A549 (cell line): ENCODE data around the gene PLA2G4A. TPM values are rescaled to one million over a fixed set of nuclear protein-coding genes. Genes with fewer than 3 reads are reported as not detected.

Source experiments
- ATAC-seq, 2 experiments: fragments of 200-7000 bp in 1 of 2; fragments of >200 bp in 1 of 2; cut with Nextera tagmentation in 1 of 2; cut with Tn5 transposase in 1 of 2; 3 replicates each; pipeline versions ENCODE4 v1.8.0 to v1.9.1; 2018 to 2020; ENCODE audit warnings: mild to moderate bottlenecking in 1 of 2, moderate library complexity in 1 of 2
- CTCF ChIA-PET: fragments of 300-600 bp; sonication (Branson Sonifier 250); formaldehyde crosslinking; extraction: SDS; loops from one replicate; lab custom pipeline; 2021; ENCODE audit warnings: antibody characterized with exemption, inconsistent platforms; lab: Yijun Ruan, JAX
- POLR2A ChIA-PET: fragments of 350-600 bp; formaldehyde crosslinking; extraction: SDS; loops from one replicate; lab custom pipeline; 2021; ENCODE audit warnings: antibody characterized with exemption, inconsistent platforms; lab: Yijun Ruan, JAX
- DNase-seq, 2 experiments: peaks; one replicate each; pipeline versions ENCODE4 v3.0.0 to v3.0.0-alpha.2; 2011 to 2016; ENCODE audit warnings: low read depth in 1 of 2, low spot score in 1 of 2
- FAIRE-seq: peaks from 2 replicates; lab custom pipeline; 2011; peaks lifted over from hg19 to GRCh38; lab: Jason Lieb, UNC
- H3K27ac ChIP-seq, 2 experiments: fragments of >200 bp; sonication (Bioruptor Twin); formaldehyde crosslinking; 3 replicates each; pipeline ENCODE4 v1.5.1; 2016 to 2017
- H3K4me1 ChIP-seq: fragments of >200 bp; sonication (Bioruptor Twin); formaldehyde crosslinking; 3 replicates; pipeline ENCODE4 v1.6.1; 2016
- H3K4me2 ChIP-seq: fragments of >200 bp; sonication (Bioruptor Twin); formaldehyde crosslinking; 3 replicates; pipeline ENCODE4 v1.6.1; 2016
- H3K4me3 ChIP-seq: fragments of >200 bp; sonication (Bioruptor Twin); formaldehyde crosslinking; 3 replicates; pipeline ENCODE4 v1.5.1; 2016
- H3K9me3 ChIP-seq: fragments of >200 bp; sonication (Bioruptor Twin); formaldehyde crosslinking; 3 replicates; pipeline ENCODE4 v1.6.1; 2016
- BHLHE40 ChIP-seq: IDR thresholded peaks from 2 replicates; pipeline ENCODE4 v1.6.1; 2012; ENCODE audit warnings: low read depth, low read length, inconsistent platforms
- EHF ChIP-seq: fragments of 250-450 bp; sonication (Bioruptor Pico); IDR thresholded peaks from 2 replicates; pipeline ENCODE4 v1.5.0; 2020; ENCODE audit warnings: mild to moderate bottlenecking
- EP300 ChIP-seq, 2 experiments: fragments of >200 bp; sonication (Bioruptor Twin); formaldehyde crosslinking; IDR thresholded peaks; 2 replicates in 1 of 2; 3 replicates in 1 of 2; pipeline ENCODE4 v1.6.1; 2016 to 2017
- ESRRA ChIP-seq: fragments of 150-350 bp; IDR thresholded peaks from 2 replicates; pipeline ENCODE4 v1.6.1; 2014; ENCODE audit warnings: mild to moderate bottlenecking, low read length, borderline replicate concordance
- FOXS1 ChIP-seq: fragments of 250-450 bp; sonication (Bioruptor Pico); IDR thresholded peaks from 2 replicates; pipeline ENCODE4 v1.5.0; 2020; ENCODE audit warnings: mild to moderate bottlenecking, moderate library complexity
- GATA3 ChIP-seq: IDR thresholded peaks from 2 replicates; pipeline ENCODE4 v1.6.1; 2012; ENCODE audit warnings: borderline replicate concordance
- HOXB5 ChIP-seq: fragments of 250-450 bp; sonication (Bioruptor Pico); IDR thresholded peaks from 2 replicates; pipeline ENCODE4 v1.5.0; 2020; ENCODE audit warnings: mild to moderate bottlenecking, moderate library complexity
- JUN ChIP-seq, 2 experiments: fragments of >200 bp; sonication (Bioruptor Twin); formaldehyde crosslinking; IDR thresholded peaks; 2 replicates in 1 of 2; 3 replicates in 1 of 2; pipeline ENCODE4 v1.6.1; 2016 to 2017
- KDM5A ChIP-seq: fragments of 200-600 bp; sonication (generic); IDR thresholded peaks from 2 replicates; pipeline ENCODE4 v1.6.1; 2016; ENCODE audit warnings: antibody characterized with exemption, mild to moderate bottlenecking
- MYC ChIP-seq: IDR thresholded peaks from 2 replicates; pipeline ENCODE4 v1.6.1; 2012; ENCODE audit warnings: mild to moderate bottlenecking, inconsistent platforms, low read length, improper control_type of control experiment, borderline replicate concordance
- NPAS2 ChIP-seq: fragments of 250-450 bp; sonication (Bioruptor Pico); IDR thresholded peaks from 2 replicates; pipeline ENCODE4 v1.8.0; 2022; ENCODE audit warnings: mild to moderate bottlenecking, moderate library complexity, borderline replicate concordance
- NR3C1 ChIP-seq: fragments of >200 bp; sonication (Bioruptor Twin); formaldehyde crosslinking; IDR thresholded peaks from 3 replicates; pipeline ENCODE4 v1.6.1; 2017
- RAD21 ChIP-seq, 2 experiments: fragments of >200 bp in 1 of 2; sonication (Bioruptor Twin) in 1 of 2; formaldehyde crosslinking in 1 of 2; IDR thresholded peaks in 1 of 2; conservative IDR thresholded peaks in 1 of 2; 2 replicates in 1 of 2; 3 replicates in 1 of 2; pipeline ENCODE4 v1.6.1; 2012 to 2018; ENCODE audit warnings: inconsistent platforms in 1 of 2
- SREBF2 ChIP-seq: fragments of 450-650 bp; IDR thresholded peaks from 2 replicates; pipeline ENCODE4 v1.6.1; 2014; ENCODE audit warnings: mild to moderate bottlenecking, moderate library complexity
- TFCP2L1 ChIP-seq: fragments of 250-450 bp; sonication (Bioruptor Pico); IDR thresholded peaks from 2 replicates; pipeline ENCODE4 v1.5.0; 2021; ENCODE audit warnings: mild to moderate bottlenecking
- ZC3H11A ChIP-seq: fragments of 450-650 bp; IDR thresholded peaks from 2 replicates; pipeline ENCODE4 v1.6.1; 2014; ENCODE audit warnings: antibody characterized with exemption, mild to moderate bottlenecking
- ZFP36 ChIP-seq: fragments of 450-650 bp; IDR thresholded peaks from 2 replicates; pipeline ENCODE4 v1.6.1; 2014; ENCODE audit warnings: borderline replicate concordance; ENCODE audit not compliant: partially characterized antibody
- ZSCAN20 ChIP-seq: fragments of 250-450 bp; sonication (Bioruptor Pico); IDR thresholded peaks from 2 replicates; pipeline ENCODE4 v1.8.0; 2022; ENCODE audit warnings: mild to moderate bottlenecking, moderate library complexity
- WGBS: methylation state at CpG from one replicate; pipeline ENCODE4 v1.1.6; 2017; ENCODE audit errors: missing lambda C conversion rate; 5-methylcytosine and 5-hydroxymethylcytosine counted together
- polyA plus RNA-seq, 4 experiments: library from polyadenylated mRNA; depleted of rRNA in 3 of 4; stranded (reverse); fragments of >200 nt; fragmentation: RNase III in 1 of 4; extraction: RNeasy Plus Mini Kit Qiagen cat#74134 plus additional on column Dnase treatment in 1 of 4; gene quantifications; 2 replicates in 3 of 4; 3 replicates in 1 of 4; pipeline ENCODE4 v1.2.3, GENCODE V29; 2011 to 2017
- TF ChIP-seq, protein P1 (sequence below): fragments of 200-600 bp; sonication (generic); IDR thresholded peaks from 2 replicates; pipeline ENCODE4 v1.6.1; 2016; ENCODE audit warnings: antibody characterized with exemption, mild to moderate bottlenecking, moderate library complexity
- TF ChIP-seq, protein P2 (sequence below): fragments of 150-350 bp; IDR thresholded peaks from 2 replicates; pipeline ENCODE4 v1.6.1; 2014; ENCODE audit warnings: low read depth, mild to moderate bottlenecking, low read length
- TF ChIP-seq, protein P3 (sequence below): IDR thresholded peaks from 2 replicates; pipeline ENCODE4 v1.6.1; 2012; ENCODE audit warnings: low read depth, borderline replicate concordance
- TF ChIP-seq, protein P4 (sequence below): fragments of 450-650 bp; IDR thresholded peaks from 2 replicates; pipeline ENCODE4 v1.6.1; 2014; ENCODE audit warnings: antibody characterized with exemption
- TF ChIP-seq, protein P5 (sequence below): fragments of 250-450 bp; sonication (Bioruptor Pico); IDR thresholded peaks from 2 replicates; pipeline ENCODE4 v1.5.0; 2021; ENCODE audit warnings: mild to moderate bottlenecking, moderate library complexity, borderline replicate concordance

The PLA2G4A gene
- polyA plus RNA-seq, 2 of the 4 experiments (the other 2 are of a cell fraction) = 26.3 to 80.4 TPM

DNA sequence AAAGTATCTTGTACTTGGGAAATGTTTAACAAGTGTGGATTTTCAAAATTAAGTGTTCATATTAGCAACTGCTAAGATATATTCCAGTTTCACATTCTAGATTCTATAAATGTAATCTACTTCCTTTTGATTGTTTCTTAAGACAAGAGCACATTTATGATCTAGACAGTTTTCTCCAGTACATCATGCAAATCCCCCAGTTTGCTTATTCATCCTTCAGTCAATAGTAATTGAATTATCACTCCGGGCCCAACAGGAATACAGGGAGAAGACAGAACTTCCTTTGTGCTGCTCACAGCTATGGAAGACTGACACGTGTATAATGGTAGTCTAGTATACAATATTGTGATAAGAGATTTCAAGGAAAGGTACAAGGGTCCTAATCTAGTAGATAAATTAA, 14.5 kb downstream of the PLA2G4A start:
- FAIRE-seq (no peak), ATAC-seq (no peak), DNase-seq (no peak)
- no peak overlapping the region for H3K4me2 ChIP-seq
- H3K9me3 ChIP-seq = peaks cover 2% of the 10 kb centered on the region; the same call in 1 of the 3 replicates
- H3K27ac ChIP-seq = peak overlapping the region in 1 of 2 experiments; percentile 16; a peak in 1 of 6 replicates
- 81% methylated on average over 2 of the region's 2 CpGs for WGBS
- ChIA-PET CTCF (no interaction called here), POLR2A (no interaction called here)
- H3K4me1 ChIP-seq = peaks cover 63% of the 10 kb centered on the region
- H3K4me3 ChIP-seq = no peak overlapping the region
- TF ChIP-seq GATA3 (no peak), EP300 (IDR thresholded peaks at IDR 0.05) (no peak)
- TF ChIP-seq, protein P1, sequence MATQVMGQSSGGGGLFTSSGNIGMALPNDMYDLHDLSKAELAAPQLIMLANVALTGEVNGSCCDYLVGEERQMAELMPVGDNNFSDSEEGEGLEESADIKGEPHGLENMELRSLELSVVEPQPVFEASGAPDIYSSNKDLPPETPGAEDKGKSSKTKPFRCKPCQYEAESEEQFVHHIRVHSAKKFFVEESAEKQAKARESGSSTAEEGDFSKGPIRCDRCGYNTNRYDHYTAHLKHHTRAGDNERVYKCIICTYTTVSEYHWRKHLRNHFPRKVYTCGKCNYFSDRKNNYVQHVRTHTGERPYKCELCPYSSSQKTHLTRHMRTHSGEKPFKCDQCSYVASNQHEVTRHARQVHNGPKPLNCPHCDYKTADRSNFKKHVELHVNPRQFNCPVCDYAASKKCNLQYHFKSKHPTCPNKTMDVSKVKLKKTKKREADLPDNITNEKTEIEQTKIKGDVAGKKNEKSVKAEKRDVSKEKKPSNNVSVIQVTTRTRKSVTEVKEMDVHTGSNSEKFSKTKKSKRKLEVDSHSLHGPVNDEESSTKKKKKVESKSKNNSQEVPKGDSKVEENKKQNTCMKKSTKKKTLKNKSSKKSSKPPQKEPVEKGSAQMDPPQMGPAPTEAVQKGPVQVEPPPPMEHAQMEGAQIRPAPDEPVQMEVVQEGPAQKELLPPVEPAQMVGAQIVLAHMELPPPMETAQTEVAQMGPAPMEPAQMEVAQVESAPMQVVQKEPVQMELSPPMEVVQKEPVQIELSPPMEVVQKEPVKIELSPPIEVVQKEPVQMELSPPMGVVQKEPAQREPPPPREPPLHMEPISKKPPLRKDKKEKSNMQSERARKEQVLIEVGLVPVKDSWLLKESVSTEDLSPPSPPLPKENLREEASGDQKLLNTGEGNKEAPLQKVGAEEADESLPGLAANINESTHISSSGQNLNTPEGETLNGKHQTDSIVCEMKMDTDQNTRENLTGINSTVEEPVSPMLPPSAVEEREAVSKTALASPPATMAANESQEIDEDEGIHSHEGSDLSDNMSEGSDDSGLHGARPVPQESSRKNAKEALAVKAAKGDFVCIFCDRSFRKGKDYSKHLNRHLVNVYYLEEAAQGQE = no peak

DNA sequence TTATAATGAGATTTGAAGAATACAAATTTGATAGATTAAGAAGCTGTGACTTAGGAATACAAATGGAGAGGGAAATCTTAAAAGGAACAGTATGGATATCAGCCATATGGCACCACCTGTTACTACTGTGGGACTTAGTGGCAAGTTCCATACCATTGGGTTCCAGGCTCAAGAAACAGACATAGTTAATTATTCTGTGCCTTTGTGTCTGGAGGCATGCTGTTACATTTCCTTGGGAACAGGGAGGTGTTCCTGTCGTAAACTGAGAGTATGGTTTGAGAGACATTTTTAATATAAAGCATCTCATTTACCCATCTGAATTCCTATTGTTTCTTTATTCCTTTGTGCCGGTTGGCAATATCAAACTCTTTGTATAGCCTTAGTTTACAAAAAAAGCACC, 15.2 kb downstream of the PLA2G4A start:
- H3K9me3 ChIP-seq = peaks cover 2% of the 10 kb centered on the region; the same call in 1 of the 3 replicates
- ChIA-PET CTCF (no interaction called here), POLR2A (no interaction called here)
- no peak overlapping the region for H3K27ac ChIP-seq
- DNase-seq = no peak
- no peak for ATAC-seq
- TF ChIP-seq RAD21 (conservative IDR thresholded peaks at IDR 0.05 in 1 of 2, IDR thresholded peaks at IDR 0.05 in 1 of 2) (no peak), SREBF2 (no peak), JUN (IDR thresholded peaks at IDR 0.05) (no peak), ZFP36 (no peak), ESRRA (no peak)
- TF ChIP-seq, protein P2, sequence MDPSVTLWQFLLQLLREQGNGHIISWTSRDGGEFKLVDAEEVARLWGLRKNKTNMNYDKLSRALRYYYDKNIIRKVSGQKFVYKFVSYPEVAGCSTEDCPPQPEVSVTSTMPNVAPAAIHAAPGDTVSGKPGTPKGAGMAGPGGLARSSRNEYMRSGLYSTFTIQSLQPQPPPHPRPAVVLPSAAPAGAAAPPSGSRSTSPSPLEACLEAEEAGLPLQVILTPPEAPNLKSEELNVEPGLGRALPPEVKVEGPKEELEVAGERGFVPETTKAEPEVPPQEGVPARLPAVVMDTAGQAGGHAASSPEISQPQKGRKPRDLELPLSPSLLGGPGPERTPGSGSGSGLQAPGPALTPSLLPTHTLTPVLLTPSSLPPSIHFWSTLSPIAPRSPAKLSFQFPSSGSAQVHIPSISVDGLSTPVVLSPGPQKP = no peak
- peaks cover 62% of the 10 kb centered on the region for H3K4me1 ChIP-seq
- WGBS = 99% methylated on average over 2 of the region's 2 CpGs
- H3K4me2 ChIP-seq = no peak overlapping the region
- no peak overlapping the region for H3K4me3 ChIP-seq
- no peak for FAIRE-seq

DNA sequence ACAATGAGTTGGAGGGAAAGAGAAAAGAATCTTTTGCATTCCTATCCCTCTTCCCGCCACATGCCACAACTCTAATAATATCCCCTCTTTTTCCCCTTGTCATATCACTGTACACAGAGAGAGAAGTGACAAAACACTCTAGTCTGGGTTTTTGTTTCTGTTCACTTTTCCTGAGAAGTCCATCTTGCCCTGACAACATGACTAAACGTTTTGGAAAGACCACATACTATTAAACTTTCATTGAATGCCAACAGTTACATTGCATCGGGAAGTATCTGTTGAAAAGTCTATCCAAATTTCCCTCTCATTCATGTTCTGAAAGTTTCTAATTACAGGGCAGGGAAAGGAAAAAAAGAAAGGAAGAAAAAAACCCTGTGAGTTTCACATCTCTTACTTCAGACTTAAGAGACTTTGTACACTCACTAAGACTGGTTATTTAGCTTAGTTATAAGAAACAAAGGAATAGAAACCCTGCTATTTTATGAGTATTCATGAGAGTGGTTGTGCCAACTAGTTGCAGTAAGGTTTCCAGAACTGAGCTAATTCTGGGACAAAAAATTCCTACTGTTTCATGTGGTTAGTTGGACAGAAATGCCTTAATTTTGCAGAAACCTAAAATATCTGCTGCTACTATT, 16.9 kb downstream of the PLA2G4A start:
- CTCF ChIA-PET = interaction anchor here (1.0 kb wide), 1 partner anchor 11 kb away, joined by 3 read pairs; no protein-coding TSS in a partner anchor
- ATAC-seq (no peak), DNase-seq (no peak), FAIRE-seq (no peak)
- H3K4me3 ChIP-seq = no peak overlapping the region
- peak overlapping the region; percentile 43 to 45 for H3K27ac ChIP-seq
- TF ChIP-seq, protein P3, sequence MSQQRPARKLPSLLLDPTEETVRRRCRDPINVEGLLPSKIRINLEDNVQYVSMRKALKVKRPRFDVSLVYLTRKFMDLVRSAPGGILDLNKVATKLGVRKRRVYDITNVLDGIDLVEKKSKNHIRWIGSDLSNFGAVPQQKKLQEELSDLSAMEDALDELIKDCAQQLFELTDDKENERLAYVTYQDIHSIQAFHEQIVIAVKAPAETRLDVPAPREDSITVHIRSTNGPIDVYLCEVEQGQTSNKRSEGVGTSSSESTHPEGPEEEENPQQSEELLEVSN = no peak
- TF ChIP-seq ZSCAN20 (CRISPR knock-in tag) (no peak), FOXS1 (CRISPR knock-in tag) (no peak), MYC (no peak), BHLHE40 (no peak), NPAS2 (CRISPR knock-in tag) (no peak), HOXB5 (no peak), ZC3H11A (no peak), TFCP2L1 (CRISPR knock-in tag) (no peak), KDM5A (no peak), NR3C1 (no peak), EHF (CRISPR knock-in tag) (no peak)
- TF ChIP-seq, protein P4, sequence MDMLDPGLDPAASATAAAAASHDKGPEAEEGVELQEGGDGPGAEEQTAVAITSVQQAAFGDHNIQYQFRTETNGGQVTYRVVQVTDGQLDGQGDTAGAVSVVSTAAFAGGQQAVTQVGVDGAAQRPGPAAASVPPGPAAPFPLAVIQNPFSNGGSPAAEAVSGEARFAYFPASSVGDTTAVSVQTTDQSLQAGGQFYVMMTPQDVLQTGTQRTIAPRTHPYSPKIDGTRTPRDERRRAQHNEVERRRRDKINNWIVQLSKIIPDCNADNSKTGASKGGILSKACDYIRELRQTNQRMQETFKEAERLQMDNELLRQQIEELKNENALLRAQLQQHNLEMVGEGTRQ = no peak
- TF ChIP-seq, protein P5, sequence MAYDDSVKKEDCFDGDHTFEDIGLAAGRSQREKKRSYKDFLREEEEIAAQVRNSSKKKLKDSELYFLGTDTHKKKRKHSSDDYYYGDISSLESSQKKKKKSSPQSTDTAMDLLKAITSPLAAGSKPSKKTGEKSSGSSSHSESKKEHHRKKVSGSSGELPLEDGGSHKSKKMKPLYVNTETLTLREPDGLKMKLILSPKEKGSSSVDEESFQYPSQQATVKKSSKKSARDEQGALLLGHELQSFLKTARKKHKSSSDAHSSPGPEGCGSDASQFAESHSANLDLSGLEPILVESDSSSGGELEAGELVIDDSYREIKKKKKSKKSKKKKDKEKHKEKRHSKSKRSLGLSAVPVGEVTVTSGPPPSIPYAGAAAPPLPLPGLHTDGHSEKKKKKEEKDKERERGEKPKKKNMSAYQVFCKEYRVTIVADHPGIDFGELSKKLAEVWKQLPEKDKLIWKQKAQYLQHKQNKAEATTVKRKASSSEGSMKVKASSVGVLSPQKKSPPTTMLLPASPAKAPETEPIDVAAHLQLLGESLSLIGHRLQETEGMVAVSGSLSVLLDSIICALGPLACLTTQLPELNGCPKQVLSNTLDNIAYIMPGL = no peak
- 39% methylated on average over 3 of the region's 3 CpGs for WGBS
- peaks cover 62% of the 10 kb centered on the region for H3K4me1 ChIP-seq
- peaks cover 2% of the 10 kb centered on the region; the same call in 1 of the 3 replicates for H3K9me3 ChIP-seq
- peak overlapping the region; percentile 5; the same call in 1 of the 3 replicates for H3K4me2 ChIP-seq
- POLR2A ChIA-PET = no interaction called here
